GM19463 (cell line): ENCODE data around the gene LORICRIN.
"Not testable (repeated sequence)": the region's sequence is repeated elsewhere in the genome, so short reads cannot be mapped to it uniquely, and the experiment has no call there.

ENCODE experiments used
- ATAC-seq: cut with Tn5 transposase; IDR thresholded peaks from one replicate; pipeline ENCODE4 v1.9.1; 2021; ENCODE audit warnings: mild to moderate bottlenecking, moderate library complexity; ENCODE audit not compliant: unreplicated experiment

Gene LORICRIN, protein sequence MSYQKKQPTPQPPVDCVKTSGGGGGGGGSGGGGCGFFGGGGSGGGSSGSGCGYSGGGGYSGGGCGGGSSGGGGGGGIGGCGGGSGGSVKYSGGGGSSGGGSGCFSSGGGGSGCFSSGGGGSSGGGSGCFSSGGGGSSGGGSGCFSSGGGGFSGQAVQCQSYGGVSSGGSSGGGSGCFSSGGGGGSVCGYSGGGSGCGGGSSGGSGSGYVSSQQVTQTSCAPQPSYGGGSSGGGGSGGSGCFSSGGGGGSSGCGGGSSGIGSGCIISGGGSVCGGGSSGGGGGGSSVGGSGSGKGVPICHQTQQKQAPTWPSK

DNA sequence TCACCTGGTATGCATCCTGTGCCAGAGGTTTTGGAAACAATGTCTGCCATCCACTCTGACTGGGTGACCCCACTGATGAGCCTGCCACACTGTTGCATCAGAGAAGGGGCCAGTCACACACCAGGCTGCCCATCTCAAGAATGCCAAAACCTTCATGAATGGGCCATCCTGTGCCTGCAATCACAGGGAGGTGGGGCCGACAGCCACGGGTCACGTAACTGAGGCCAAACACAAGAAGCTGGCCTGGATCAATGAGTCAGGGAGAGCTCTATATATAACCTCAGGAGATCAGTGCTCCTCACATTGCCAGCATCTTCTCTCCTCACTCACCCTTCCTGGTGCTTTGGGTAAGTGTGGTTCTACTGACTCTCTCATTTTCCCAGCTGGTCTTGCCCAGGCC lies at the start of gene LORICRIN:
Gene LORICRIN, plus strand, starts transcription at position 301 of the 400 bp plus-strand sequence. CDS start 1,263 bp downstream, outside the sequence.
- no peak for ATAC-seq

DNA sequence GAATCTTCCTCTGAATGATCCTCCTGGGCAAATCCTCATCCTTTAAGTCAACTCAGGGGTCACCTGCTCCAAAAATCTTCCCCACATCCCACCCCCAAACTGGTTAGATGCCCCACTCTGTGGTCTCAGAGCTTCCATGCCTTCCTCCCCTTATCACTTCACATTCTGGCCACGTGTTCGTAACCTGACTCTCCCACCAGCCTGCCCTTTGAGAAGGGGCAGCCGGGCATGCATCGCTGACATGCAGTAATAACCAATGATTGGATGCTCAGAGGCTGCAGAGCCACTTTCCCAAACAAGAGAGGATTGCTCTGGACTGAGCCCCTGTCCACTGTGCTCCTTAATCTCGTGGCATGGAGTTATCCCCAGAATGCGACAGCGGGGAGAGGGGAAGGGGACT lies 49.3 kb upstream of the LORICRIN start:
- no peak for ATAC-seq

DNA sequence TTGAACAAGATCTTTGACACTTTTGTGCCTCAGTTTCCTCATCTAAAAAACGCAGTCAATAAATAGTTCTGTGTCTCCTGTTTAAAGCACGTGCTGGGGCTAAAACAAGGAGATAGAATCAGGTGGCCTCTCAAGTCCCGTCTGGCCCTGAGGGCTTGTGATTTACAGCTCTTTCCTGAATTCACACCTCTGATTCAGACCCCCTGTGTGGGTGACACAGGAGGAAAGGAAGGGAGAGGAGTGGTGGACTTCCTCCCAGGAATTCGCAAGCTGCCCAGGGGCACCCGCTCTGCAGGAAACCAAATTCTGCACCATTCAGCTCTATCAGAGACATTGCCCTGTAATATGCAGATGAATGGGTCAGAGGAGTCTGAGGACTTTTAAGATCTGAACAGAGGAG lies 47.3 kb upstream of the LORICRIN start:
- ATAC-seq: no peak

DNA sequence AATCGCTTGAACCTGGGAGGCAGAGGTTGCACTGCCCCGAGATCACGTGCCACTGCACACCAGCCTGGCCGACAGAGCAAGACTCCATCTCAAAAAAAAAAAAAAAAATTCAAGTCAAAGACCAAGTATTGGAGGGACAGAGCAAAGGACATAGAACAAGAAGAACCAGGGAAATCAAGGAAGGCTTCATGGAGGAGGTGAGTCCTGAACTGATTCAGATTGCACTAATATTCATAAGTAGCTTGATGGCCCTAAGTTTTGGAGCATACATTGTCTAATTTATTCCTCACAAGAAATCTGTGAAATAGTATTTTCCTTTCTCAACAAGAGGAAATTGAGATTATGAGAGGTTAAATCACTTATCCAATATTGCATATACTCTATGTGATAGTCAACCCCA lies 46.0 kb upstream of the LORICRIN start:
- ATAC-seq: no peak

DNA sequence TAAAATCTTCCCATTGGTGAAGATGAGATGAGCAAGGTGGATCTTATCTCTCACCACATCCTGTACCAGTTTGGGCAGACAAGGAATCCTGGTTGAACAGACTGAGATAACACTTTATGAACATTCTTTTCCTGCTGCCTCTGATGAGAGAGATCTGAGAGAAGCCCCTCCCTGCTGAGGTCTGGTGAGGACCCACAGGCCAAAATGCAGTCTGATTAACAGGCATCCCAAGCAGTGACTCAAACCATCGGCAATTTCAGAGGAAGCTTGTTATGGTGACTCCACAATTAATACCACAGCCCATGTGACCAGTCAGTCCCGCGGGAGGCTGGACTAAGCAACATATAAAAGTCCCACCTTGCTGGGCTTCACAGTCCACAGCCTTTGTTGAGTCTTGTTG lies 42.3 kb upstream of the LORICRIN start, which contains the start of gene PRR9:
Gene PRR9, plus strand, starts transcription at position 373 of the 400 bp plus-strand sequence. CDS start 561 bp downstream, outside the sequence.
- ATAC-seq: no peak

DNA sequence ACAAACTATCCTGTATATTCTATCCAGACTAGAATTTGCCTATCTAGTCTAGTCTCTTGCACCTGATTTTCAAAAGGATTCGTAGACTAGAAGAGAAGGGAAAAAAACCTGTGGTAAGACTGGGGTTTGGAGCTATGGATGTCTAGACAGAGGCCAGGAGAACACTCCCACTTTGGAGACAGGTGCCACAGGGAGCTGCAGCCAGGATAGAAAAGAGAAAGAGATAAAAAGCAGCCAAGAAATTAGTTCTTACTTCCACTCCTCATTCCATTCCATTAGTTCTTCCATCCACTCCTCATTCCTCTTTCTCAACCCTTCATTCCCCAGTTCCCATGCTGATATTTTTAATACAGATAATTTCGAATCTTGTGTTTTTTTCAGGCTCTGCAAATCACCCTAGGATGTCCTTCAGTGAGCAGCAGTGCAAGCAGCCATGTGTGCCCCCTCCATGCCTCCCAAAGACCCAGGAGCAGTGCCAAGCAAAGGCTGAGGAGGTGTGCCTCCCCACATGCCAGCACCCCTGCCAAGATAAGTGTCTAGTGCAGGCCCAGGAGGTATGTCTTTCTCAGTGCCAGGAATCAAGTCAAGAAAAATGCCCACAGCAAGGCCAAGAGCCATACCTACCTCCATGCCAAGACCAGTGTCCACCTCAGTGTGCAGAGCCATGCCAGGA lies 41.6 kb upstream of the LORICRIN start:
- ATAC-seq: no peak

DNA sequence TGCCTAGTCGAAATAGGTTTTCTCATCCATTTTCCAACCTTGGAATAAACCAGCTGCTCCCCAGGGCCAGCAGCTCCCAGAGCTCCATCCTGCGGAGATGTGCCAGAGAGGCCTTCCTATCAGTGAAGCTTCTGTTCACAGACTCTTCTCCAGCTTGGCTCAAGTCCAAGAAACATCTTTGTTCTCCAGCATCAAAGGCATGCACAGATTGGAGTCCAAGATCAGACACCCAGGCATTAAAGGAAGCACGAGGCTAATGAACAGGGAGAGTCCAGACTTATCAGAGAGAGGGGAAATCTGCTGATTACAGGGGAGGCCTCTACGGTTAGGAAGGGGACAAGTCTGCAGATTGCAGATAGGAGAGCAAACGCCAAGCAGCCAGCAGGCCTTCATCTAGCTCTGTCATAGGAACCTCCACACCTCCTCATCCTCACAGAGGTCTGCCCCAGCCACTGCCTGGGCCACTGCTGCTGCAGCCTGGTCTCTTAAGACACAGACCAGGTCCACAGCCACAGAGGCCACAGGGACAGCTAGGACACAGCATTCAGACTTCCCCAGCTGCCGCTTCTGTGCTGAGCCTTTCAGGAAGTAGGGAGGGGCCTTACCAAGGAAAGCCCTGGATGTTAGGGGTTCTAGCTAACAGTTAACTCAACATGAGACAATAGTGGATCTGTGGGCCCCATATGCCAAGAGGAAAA lies 38.7 kb upstream of the LORICRIN start:
- ATAC-seq: no peak

DNA sequence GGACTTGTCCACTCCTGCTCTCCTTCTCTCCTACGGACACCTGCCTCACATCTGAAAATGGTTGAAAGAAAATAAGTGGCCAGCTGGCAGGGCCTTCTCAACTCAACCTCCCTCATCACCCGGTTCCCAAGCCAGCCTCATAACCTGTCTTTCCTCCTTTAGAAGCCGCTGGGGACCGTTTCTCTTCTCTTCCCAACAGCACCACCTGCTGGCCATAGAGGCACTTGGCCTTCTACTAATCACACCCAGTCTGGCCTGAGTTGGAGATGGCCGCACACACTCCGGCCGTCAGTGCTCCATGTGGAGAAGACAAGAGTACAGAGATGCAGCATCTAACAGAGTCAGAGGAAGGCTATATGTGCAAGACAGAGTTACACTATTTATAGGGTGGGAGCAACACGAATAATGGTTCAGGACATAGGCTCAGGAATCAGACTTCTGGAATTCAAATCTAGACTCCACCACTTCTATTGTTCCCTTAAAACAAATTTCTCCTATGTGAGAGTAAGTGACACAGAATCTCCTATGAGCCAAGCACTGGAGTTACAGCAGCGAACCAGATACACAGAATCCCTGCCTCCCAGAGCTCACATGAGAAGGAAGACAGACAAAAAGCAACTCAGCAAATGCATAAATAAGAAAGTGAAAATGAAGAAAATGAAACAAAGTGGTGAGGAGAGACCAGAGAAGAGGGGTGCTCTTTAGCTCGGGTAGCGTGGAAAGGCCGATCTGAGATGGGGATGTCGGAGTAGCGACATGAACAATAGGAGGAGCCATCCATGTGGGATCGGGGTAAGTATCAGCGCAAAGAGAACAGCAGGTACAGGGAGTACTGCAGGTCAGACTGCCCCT lies 36.2 kb upstream of the LORICRIN start:
- ATAC-seq: peak; percentile 81

DNA sequence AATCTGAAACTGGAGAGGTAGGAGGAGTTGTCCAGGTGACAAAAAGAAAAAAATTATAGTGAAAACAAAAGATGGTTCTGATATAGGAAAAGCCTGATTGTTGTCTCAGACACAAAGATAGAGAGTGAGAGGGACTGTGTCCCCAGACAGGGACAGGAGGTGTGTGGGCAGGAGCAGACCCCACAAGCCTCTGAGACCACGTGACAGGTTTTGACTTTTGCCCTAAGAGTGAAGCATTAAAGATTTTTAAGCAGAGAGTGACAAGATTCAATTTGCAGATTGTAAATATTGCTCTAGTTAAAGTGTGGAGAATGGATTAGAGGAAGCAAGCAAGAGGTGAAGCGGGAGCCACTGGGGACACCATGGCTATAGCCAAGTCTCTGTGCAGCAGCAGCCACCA lies 31.7 kb upstream of the LORICRIN start:
- no peak for ATAC-seq

DNA sequence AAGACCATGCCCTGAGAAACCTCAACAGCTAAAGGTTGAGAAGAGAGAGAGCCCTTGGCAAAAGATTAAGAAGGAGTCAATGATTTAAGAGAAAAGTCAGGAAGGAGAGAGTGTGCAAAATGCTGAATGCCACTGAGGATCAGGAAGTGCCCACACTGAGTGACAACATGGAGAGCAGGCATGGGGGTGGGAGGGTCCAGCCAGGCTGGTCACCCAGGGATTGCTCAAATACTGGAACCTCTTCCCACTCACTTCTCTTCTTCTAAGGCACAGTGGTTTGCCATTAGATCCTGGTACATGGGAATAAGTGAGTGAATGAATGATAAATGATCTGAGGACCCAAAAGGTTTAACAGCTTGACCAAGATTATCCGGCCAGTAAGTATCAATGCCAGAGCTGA lies 31.0 kb upstream of the LORICRIN start:
- no peak for ATAC-seq

DNA sequence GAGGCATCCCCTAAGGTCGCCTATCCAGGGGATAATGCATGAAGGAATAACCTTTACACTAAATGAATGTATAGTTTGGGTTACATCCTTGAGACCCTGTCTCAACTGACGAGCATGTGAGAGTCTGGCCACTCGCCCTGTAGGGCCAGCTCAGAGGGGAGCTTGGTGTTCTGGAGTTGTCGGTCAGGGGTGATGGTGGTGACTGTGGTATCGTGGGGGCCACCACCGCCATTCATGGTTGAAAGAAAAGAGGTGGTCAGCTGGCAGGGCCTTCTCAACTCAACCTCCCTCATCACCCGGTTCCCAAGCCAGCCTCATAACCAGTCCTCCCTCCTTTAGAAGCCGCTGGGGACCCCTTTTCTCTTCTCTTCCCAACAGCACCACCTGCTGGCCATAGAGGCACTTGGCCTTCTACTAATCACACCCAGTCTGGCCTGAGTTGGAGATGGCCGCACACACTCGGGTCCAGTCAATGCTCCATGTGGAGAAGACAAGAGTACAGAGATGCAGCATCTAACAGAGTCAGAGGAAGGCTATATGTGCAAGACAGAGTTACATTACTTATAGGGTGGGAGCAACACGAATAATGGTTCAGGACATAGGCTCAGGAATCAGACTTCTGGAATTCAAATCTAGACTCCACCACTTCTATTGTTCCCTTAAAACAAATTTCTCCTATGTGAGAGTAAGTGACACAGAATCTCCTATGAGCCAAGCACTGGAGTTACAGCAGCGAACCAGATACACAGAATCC lies 30.2 kb upstream of the LORICRIN start:
- not testable (repeated sequence) for ATAC-seq

DNA sequence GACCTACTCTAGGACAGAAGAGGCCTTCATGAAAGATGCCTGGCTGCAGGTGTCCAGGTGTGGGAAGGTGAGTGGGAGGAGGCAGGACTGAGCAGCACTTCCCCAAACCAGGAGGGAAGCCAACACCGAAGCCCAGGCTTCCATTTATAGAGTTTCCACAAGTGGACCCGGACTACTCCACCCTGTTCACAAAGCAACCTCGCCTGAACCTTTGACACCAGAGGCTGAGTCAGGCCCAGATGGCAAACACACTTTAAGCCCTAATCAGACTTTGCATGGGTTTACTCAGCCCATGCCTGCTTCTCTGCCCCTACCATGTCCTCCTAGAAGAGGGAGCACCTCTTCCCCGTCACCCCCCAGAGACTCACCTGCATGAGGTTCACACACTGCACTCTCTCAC lies 28.1 kb upstream of the LORICRIN start:
- ATAC-seq: no peak

DNA sequence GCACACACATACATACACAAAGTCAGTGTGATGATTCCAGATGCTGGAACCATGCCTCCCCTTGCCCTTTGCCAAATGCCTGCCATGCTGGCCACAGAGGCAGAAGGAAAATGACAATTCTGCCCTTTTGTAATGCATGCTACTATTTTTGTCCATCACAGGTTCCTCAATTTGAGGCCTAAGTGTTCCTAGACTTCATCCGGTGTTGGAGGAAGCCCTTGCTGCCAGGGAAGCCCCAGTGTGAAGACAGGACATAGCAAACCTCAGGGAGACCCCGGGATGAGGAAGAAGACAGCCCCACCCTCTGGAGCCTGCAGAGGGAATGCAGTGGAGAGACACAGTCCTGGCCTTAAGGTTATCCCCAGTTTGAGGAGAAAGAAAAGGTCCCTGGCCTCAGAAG lies 27.7 kb upstream of the LORICRIN start:
- ATAC-seq: no peak

DNA sequence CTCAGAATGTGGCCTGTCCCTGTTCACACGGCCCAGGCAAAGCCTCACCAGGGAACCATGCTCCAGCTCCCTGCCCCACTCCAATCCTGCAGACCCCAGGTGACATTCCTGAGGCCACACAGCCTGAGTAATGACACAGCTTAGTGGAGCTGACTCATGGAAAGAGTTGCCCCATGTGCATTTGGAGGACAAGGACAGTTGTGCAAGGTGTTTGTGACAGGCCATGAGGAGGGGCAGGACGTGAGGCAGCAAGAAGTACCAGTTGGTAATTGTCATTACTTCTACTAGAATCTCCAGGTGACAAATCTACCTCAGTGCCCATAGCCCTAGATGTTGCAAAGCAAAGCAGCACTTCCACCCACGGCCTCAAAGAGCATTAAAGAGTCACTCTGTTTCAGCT lies 26.9 kb upstream of the LORICRIN start:
- no peak for ATAC-seq

DNA sequence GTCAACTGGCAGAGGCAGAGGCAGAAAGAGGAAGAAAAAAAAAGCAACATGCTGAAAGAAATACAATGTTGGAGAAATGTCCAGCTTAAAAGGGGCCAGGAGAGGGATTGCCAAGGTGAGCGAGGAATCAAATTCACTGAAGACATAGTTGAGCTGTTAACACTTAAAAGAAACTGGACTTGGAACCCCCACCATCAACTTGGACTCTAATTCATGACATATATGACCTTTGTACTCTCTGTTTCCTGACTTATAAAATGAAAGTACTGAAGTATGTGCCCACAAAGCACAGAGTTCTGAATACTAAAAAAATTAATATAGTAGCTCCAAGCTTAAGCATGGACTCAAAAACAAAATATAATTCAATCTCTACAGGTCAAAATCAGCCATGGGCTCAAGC lies 26.0 kb upstream of the LORICRIN start:
- peak; percentile 56 for ATAC-seq

DNA sequence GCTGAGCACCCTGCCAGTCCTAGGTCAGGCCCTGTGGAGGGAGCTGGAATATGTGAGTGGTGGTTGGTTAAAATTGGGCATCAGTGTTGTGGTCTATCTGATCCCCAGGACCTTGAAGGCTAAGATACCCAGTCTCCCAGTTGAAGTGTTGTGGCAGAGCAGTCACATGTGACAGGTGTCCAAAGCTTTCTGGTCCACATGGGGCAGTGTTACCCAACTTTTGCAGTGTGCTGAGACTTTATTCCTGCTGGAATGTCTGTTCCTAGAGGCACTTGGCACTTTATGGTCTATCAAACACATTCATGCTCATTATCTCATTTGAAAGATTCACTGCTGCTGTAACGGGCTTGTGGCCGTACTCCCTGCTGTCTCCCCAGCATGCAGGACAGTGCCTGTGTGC lies 21.0 kb upstream of the LORICRIN start:
- no peak for ATAC-seq

DNA sequence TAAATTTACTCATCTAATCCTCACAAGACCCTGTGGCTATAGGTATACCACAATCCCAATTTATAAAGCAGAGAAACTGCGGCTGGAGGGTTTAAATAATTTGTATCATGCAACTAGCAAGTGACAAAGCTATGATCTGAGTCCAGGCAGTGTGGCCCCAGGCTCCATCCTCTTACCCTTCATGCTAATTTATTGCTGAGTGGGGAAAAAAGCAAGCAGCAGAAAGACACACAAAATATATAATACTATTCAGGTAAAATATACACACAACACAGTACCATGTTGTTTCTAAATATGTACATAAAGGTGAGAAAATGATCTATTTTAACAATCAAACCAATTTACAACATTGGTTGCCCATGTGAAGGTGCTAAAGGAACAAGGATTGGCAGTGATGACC lies 17.3 kb upstream of the LORICRIN start:
- no peak for ATAC-seq

DNA sequence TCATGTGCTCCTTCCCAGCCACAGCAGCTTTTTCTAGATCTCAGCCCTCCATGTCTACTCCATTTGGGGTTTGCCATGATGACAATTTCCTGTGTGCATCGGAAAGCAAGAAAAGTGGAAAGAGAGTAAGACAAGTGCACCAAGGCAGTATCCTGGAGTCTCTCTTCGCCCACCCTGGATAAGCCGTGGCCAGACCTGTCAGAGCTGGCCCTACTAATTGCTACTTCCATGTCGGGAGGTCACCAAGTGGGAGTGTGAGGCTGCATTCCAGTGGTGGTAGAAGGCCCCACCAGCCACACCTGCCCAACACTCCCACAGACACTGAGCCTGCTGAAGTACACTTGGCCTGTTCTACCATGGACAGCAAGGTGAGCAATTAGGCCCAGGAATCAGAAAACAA lies 14.0 kb upstream of the LORICRIN start:
- no peak for ATAC-seq

DNA sequence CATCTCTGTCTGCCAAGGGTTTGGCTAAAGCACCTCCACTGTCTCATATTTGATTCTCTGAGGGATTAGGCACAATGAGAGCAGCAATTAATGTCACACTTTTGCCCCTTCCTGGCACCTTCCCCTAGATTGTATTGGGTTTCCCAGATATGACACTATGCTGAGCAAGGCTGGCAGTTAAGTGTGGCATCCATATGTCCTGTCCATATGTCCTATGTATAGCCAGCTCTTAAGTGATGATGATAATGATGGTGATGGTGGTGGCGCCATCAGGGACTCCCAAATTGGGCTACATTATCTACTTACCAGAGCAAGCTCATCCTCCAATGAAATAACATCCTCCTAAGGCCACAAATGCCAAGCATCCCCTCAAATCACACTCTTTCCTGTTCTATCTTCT lies 13.5 kb upstream of the LORICRIN start:
- no peak for ATAC-seq

DNA sequence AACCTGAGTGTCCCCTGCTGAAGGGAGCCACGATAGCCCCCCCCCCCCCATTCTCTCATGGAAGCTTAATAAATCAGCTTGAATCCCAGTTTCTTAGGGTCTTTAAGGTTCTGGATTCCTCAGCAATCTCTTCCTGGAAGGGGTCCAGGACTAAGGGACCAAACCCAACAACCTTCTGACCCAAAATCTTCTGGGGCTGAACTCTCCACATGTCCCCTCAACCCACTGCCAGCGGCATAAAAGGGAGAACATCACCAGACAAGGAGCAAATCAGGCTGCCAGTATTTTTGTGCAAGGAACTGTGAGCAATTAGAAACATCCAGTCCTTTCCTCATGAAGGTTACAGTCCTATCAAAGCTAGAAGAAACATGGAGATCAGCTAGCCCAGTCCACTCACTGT lies 12.7 kb upstream of the LORICRIN start:
- ATAC-seq: no peak
